HUDEP-2 (cell line): ENCODE data around the gene HSD11B1L.
A peak's percentile ranks its signal among the peaks of the same experiment; 100 is the strongest.
"Not testable (repeated sequence)": the region's sequence is repeated elsewhere in the genome, so short reads cannot be mapped to it uniquely, and the experiment has no call there.

Source experiments
- DNase-seq, 76 experiments: peaks; one replicate each; lab custom pipeline; 2025; ENCODE audit not compliant: unreplicated experiment in 76 of 76; lab: John Stamatoyannopoulos, UW

The HSD11B1L gene

DNA sequence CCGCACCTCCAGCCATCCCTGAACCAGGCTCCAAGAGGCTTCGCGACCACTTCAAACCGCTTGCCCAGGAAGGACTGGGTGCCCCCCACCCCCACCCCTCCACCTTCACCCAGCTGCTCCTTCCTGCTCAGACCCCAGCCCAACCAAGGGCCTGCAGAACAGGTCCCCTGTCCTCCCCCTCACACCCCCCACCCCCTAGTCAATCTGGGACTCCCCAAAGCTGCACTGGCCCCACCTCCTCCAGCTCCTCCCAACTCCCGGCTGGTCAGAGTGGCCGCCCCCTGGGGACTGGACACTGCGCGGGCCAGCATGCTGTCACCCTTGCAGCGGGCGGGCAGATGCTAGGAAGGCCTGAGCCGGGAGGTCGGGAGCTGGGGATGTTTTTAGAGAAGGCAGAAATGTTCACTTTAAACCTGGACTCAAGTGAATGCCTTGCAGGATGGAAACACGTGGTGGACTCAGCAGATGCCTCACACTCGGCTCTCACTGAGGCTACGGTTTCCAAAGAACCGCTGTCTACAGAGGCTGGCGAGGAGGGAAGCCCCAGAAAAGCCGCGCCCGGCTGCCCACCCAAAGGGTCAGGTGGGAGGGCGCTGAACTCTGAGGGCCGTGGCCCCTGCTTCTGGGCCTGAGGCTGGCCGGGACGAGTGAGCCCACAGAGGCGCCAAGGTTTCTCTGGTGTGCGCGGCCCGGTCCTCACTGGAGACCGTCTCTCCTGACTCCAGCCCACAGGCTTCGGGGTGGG lies 17.2 kb downstream of the HSD11B1L start:
- DNase-seq, result no peak

DNA sequence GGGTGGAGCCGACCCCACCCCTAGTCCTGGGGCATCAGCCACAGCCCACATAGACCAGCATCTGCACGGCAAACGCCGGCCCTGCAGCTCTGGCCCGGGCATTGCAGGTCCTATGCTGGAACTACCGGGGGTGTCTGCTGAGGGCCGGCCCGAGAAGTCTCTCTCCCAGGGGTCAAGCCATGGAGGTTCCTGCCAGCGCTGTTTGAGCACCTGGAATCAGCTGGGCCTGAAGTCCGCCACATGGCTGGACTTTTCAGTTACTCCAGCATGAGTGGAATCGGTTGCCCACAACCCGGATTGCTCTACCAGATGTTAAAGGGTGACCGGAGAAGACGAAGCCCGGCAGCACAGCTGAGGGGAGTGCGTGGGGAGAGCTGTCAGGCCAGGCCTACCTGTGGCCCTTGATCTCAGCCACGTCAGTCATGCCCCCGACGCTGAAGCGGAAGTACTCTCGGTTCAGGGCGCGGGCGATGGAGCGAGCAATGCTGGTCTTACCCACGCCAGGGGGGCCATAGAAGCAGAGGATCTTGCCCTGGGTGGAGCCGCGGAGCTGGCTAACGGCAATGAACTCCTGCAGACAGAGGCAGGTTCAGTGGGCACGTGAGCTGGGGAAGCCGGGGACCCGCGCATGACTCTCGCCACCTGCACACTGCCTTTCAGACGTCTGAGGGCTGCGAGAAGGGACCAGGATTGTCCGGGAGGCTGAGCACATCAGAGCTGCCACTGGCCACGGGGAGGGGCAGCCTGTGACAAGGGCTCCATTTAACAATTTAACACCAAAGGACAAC lies 18.0 kb downstream of the HSD11B1L start:
- DNase-seq, result no peak

DNA sequence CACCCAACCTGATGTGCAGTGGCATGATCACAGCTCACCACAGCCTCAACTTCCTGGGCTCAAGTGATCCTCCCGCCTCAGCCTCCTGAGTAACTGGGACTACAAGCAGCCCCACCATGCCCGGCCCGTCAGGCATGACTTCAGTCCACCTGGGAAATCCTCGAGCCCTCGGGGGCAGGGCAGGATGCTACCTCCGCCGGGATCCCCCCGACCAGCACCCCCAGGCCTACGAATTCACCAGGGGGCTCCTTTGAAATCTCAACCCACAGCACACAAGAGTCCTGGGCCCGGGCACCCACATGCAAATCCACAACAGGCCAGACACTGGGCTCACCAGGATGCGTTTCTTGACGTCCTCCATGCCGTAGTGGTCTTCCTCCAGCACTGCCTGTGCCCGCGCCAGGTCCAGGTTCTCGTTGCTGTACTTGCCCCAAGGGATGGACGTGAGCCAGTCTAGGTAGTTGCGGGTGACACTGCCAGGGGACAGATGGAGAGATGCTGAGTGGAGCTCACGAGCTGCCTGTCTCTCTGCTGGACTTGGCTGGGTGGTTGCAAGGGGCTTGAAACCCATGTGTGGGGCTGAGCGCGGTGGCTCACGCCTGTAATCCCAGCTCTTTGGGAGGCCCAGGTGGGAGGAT lies 19.7 kb downstream of the HSD11B1L start:
- DNase-seq, result no peak

DNA sequence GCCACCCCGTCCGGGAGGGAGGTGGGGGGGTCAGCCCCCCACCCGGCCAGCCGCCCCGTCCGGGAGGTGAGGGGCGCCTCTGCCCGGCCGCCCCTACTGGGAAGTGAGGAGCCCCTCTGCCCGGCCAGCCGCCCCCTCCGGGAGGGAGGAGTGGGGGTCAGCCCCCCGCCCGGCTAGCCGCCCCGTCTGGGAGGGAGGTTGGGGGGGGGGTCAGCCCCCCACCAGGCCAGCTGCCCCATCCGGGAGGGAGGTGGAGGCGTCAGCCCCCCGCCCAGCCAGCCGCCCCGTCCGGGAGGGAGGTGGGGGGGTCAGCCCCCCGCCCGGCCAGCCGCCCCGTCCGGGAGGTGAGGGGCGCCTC lies 21.2 kb downstream of the HSD11B1L start:
- not testable (repeated sequence) for DNase-seq

DNA sequence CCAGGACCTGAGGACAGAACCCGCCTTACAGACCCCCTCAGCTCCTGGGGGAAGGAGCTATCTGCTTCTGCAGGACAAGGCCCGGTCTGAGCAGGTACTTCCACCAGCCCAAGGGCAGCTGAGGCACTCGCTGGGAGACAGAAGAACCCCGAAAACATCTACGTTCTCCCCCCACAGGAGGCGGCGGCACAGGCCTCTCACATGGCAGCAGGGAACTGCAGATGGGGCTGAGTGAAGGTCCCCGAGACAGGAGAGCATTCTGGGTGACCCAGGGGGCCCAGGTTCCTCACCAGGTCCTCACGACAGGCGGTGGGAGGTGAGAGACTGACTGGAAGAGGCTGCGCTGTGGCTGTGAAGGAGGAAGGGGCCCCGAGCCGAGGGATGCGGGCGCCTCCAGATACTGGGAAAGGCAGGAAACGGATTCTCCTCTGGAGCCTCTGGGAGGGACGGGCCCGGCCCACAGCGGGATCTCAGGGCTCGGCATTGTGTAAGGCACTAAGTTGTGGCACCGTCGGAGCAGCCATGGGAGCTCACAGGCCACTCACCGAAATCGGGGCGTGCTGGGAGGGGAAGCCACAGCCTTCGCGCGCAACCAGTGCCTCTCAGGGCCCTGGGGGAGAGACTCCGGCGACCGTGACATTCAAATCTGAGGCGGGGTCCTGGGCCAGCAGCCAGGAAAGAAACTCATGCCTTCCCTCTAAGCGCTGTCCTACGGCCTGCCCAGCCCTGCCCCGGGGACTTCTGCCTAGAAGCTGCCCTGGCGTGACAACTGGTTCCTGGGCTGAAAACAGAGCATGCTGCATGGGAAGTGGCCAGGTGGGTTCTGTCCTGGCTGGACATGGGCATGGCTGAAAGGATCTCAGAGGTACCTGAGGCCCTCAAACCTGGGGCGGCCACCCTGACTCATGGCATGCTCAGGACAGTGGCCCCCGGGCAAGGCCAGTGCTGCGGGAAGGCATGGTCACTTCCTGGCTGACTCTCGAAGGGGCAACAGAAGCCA lies 23.3 kb downstream of the HSD11B1L start:
- no peak for DNase-seq

DNA sequence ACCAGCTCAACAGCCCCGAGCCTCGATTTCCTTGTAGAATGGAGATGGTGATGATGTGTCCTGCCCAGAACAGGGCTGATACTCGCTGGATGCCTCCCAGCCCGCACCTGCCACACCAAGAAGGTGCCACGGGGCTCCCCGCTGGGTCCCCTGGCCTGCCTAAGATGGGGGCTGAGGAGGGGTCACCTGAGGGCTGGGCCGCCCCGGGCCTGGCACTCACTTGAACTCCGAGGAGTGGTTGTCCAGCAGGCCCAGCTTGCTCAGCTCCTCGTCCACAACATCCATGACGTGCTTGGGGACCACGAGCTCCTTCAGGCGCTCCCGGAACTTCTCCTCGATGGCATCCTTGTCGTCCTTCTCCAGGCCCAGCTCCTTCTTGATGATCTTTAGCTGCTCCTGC lies 24.7 kb downstream of the HSD11B1L start:
- DNase-seq, result no peak

DNA sequence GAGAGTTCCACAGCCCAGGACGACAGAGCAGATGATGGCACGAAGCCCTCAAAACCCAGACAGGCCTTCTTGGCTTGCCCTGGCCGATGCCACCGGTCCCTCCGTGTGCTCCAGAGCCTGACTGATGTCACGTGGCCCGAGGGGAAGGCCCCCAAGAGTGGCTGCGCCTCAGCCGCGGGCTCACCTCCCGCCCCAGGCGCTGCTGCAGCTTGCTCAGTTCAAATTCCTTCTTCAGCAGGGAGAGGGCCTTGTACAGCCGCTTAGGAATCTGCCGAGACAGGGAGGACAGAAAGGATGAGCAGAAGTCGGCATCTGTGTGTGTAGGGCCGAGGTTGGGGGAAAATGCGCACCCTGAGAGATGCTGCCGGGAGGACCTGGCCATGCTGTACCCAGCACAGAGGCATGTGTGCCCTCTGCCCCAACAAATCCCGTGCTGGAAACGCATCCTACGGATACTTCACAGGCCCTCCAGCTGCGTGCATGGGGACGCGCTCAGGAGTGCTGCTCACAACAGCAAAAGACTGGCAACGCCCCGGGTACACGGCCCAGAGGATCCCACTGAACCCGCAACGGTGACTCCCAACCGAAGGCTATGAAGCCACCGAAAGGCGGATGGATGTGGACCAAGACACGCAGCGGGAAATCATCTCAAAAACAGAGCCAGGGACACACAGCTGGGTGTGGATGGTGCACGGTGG lies 26.2 kb downstream of the HSD11B1L start:
- no peak for DNase-seq

DNA sequence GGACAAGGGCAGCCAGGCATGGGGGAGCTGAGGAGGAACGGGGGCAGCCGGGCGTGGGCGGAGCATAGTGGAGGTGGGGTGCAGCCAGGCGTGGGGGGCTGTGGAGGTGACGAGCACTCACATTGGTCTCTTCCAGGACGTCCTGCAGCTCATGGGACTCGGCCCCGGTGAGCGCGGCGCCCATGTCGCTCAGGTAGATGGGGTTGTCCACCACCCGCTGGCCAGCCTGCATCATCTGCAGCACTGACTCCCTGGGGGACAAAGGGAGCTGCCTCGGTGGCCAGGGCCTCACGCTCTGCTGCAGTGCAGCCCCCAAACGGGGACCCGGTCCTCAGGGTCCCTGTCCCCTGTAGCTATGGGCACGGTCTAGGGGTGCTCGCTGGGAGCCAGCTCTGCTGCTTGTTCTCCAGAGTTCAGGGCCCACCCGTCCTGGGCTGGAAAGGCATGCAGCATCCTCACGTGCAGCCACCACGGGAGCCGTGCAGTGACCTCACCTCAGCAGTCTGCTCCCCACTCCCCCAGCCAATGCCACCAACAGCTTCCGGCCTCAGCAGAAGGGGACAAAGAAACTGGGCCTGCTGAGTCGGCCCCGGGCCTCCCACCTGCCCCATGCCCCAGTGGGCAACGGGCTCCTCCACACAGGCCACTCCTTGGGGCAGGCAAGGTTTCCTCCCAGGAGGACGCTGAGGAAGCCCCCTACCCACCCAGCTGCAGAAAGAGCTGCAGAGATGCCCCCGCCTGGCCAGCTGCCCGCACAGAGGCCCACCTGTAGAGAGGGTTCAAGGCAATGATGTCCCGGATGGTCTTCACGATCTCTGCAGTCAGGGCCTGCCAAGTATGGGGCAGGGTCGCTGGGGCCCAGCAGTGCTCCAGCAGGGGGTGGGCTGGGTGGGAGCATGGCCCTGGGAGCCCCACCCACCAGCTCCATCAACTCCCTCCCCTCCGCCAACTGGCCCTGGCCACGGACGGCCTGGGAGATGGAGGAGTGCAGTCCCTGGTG lies 27.0 kb downstream of the HSD11B1L start:
- no peak for DNase-seq

DNA sequence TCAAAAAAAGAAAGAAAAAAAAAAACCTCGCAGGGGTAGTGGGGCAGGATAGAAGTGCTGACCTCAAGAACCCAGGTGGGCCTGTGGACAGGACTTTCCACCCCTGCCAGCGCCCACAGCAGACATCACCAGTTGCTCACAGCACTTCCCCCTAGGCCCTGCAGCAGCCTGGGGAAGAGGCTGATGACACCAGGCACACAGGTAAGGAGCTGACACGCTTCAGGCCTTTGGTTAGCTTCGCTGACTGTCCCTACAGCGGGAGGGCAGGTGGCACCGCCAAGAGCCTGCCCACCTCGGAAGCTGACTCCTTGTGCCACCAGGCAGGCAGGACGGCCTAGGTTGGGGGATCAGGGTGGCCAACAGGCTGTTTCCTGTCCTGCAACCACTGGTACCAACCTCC lies 30.2 kb downstream of the HSD11B1L start:
- no peak for DNase-seq

DNA sequence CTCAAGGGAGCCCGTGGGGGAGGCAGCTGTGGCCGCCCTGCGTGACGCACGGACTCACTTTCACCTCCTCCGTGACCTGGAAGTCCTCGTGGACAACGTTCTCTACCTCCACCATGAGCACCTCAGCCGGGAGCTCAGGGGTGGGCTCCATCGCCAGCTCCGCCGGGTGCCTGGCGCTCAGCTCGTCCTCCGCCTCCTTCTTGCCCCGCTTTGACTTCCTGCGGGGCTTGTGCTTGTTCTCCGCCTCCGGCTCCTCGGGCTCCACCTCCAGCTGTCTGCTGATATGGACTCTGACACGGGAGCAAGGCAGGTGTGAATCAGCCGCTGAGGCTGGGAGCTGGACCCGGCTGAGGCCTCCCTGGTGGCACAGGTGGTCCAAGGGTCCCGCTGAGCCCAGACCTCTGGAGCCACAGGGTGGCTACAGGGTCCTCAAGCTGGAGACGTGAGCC lies 30.9 kb downstream of the HSD11B1L start:
- DNase-seq, result no peak

DNA sequence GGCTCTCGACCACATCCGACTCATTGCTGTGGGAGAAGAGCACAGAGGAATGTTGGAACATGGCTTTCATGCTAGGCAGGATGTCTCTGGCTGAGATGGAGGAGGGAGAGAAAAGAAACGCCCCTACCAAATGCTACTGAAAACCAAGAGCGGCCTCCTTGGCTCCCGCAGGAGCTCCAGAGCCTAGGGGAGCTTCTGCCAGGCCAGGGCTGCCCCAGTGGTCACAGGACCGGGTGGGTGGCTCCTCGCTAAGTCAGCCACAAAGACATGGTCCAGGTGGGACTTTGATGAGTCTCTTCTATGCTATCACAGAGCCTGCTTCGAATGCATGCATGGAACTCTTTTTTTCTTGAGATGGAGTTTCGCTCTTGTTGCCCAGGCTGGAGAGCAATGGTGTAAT lies 32.4 kb downstream of the HSD11B1L start:
- no peak for DNase-seq

DNA sequence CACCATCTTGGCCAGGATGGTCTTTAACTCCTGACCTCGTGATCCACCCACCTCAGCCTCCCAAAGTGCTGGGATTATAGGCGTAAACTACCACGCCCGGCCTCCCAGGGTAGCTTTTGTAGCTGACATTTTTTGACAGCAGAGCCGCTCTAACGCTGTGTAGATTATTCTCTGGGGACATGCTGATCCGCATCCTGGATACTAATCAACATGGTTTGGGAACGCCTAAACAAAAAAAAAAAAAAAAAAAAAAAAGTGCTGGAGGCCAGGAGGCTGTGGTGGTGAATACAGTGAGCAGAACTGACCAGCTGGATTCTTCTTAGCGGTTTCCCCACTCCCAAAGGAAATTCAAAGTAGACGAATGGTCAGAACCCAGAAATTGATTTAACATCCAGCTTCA lies 34.0 kb downstream of the HSD11B1L start:
- no peak for DNase-seq

DNA sequence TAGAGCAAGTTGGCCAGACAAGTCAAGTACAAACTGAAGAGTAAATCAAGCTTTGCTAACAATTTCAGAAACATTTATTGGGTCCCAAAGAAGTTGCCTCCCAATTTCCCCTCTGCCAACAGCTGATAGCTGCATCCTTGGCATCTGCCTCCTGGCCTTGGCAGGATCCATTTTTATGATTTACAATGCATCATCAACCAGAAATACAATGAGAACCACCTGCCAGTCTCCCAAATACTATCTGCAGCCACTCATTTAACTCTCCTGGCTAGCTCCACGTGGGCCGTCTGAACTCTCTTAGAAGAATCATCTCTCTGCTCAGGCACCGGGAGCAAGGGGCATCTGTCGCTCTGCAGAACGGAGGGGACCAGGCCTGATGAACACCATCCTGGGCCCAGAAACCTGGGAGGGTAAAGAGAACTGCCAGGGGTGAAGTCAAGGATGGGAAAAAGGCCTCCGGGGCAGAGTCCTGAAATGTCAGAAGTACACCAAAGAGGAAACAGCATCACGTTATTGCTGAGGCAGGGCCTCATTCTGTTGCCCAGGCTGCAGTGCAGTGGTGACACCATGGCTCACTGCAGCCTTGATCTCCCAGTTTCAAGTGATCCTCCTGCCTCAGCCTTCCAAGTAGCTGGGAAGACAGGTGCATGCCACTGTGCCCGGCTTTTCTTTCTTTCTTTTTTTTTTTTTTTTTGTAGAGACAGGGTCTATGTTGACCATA lies 36.5 kb downstream of the HSD11B1L start:
- DNase-seq, result no peak

DNA sequence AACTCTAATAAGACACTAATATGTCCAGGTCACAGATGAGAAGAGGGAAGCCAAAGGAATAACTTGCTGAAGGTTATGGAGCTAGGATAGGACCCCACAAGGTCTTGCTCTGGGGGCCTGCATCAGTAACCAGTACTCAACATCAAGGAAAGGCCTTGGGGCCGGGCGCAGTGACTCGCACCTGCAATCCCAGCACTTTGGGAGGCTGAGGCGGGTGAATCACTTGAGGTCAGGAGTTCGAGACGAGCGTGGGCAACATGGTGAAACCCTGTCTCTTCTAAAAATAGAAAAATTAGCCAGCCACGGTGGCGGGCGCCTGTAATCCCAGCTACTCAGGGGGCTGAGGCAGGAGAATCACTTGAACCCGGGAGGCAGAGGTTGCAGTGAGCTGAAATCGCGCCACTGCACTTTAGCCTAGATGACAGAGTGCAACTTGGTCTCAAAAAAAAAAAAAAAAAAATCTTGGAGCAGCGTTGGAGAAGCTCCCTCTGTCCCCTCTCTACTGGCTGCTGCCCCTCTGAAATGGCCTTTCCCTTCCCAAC lies 37.3 kb downstream of the HSD11B1L start:
- DNase-seq, result no peak

DNA sequence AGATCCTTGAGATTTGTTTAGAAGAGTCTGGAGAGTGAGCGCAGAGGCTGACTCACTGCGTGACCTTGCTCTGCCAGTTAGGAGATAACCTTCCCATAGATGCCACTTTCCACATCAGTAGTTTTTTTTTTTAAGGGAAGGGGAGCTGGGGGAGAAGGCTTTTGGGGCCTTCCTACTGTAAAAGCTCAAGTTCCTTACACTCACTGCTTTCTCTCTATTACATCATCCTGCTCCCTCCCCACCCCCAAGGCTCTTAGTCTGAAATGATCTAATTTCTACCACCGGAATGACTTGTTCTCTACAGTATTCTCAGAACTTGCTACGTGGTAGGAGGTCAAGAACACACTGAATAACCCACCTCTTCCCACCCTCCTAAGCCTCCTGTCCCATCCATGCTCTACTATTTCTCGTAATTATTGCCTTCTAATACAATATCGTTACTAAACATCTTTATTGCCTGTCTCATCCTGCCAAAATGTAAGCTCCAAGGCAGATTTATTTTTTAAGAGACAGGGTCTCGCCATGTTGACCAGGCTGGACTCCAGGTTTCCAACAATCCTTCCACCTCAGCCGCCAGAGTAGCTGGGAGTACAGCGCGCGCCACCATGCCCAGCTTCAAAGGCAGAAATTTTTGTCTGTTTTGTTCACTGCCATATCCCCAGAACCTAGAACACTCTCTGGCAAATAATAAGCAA lies 37.9 kb downstream of the HSD11B1L start:
- peak in 43 of 76 experiments; percentile 13 to 74 (median 44) for DNase-seq

DNA sequence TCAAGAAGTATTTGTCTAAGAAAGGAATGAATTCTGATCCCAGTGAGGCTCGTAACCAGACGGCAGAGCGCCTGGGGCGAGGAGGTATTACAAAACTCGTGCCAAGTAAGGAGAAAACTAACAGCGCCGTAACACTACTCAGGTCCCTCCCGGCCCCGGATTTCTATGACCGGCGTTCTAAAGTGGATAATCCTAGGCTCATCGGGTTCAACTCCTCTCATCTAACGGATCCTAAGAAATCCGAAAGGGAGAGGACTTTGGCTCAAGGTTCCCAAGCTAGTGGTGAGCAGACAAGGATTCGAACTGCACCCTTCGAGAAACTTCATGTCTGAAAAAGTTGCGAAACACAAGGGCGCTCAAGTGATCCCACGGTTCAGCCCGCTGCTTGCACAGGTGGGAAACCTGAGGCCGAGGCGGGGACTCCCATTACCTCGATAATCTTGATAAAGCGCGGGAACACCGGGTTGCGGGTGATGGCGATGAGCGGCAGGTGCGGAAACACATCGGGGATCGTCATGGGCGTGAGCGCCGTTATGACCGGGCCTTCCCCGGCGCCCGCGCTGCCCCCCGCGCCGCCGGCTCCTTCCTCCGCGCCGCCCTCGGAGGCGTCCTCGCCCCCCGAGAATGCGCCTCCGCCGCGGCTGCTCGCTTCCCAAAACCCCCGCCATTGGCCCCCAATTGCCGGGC lies 38.6 kb downstream of the HSD11B1L start:
- peak in 9 of 76 experiments; percentile 13 to 58 (median 47) for DNase-seq
